Measurements from ENCODE around the gene TSBP1.

The TSBP1 gene, protein sequence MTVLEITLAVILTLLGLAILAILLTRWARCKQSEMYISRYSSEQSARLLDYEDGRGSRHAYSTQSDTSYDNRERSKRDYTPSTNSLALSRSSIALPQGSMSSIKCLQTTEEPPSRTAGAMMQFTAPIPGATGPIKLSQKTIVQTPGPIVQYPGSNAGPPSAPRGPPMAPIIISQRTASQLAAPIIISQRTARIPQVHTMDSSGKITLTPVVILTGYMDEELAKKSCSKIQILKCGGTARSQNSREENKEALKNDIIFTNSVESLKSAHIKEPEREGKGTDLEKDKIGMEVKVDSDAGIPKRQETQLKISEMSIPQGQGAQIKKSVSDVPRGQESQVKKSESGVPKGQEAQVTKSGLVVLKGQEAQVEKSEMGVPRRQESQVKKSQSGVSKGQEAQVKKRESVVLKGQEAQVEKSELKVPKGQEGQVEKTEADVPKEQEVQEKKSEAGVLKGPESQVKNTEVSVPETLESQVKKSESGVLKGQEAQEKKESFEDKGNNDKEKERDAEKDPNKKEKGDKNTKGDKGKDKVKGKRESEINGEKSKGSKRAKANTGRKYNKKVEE

GRCh38 chr6:32371803-32372202 is at the start of gene TSBP1:
TSBP1 (minus strand) TSS chr6:32371903; CDS start chr6:32371706, 197 bp downstream.
- no peak for DNase-seq (ENCODE audit: low read depth in 2 of 2)

DNA sequence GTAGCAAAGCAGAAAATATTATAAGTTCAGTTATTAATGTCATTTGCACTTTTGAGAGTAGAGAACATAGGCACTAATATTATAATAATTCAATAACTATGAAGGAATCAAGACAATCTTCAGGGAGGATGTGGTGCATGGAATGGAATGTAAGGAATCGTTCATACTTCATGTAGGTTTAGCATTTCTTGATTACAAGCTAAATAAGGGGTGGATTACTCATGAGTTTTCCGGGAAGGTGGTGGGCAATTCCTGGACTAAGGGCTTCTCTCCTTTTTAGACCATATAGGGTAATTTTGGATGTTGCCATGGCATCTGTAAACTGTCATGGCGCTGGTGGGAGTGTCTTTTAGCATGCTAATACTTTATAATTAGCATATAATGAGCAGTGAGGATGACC is 44.3 kb upstream of the TSBP1 start:
- DNase-seq (ENCODE audit: low read depth in 2 of 2): peak; percentile 59 to 63

- peak; percentile 31 to 42 for DNase-seq (ENCODE audit: low read depth in 2 of 2)
These were observed 43.9 kb upstream of the TSBP1 start for GRCh38 chr6:32415521-32416019.

DNA sequence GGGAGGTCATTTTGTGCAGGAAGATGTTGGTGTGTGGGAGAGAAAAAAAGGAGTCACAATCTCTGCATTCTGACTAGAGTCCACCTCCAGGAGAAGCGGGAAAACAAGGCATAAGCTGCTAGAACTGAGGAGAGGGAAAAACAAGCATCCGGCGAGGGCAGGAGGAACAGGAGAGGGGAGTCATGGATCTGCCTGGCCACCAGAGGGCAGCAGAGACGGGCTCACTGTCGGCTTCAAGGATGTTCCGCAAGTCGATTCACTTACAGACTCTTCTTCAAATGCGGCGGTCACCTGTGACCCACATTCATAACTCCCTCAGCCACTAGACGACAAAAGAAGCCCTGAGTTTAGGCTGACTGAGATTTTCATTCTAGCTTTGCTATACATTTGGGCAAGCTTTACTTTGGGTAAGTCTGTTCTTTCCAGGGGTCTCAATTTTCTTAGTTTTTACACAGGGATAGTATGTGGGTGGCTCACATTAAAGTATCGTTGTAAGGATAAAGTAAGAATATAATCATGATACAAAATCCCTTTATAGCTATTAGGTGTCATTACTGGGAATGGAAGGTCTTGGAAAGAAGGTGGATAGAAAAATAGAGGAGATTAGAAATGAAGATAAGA is 41.8 kb upstream of the TSBP1 start:
- peak in 1 of 2 experiments; percentile 26 for DNase-seq (ENCODE audit: low read depth in 2 of 2)

DNA sequence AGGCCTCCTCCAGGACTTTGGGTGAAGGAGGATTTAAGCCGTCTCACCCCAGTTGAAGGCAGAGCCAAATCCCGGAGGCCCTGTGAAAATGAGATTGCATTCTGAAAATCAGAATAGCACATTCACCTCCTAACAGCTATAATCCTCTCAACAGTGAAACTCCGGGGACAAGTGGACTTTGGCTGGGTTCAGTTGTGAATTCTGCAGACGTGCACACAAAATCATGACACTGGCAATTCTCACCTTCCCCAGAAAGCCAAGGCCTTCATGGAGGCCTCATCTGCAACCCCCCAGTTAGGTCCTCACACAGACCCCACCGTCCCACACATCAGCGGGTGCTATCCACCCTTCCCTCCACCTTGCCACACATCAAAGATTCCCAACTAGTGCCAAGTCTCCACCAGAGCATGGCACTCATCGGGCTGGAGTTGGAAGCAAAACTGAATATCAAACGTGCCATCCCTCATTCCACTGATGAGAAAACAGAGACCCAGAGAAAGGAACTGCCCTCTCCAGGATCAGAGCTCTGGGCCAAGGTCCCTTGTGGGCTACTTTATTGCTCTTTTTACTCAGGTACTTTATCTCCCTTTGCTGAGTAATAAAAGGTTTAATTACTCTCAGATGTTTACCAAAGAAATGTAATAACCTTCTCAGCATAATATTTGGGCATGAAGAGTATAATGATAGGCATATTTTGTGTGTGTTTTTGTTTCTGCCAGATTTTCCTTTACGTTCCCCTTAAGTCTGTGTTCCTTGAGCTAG is 40.0 kb upstream of the TSBP1 start:
- no peak for DNase-seq (ENCODE audit: low read depth in 2 of 2)

- no peak for DNase-seq (ENCODE audit: low read depth in 2 of 2)
These were observed 39.2 kb upstream of the TSBP1 start for GRCh38 chr6:32410906-32411305.

GRCh38 chr6:32406857-32407256 is 35.2 kb upstream of the TSBP1 start, which contains the start of gene BTNL2:
BTNL2 (minus strand) TSS chr6:32407181; CDS start chr6:32407123, 58 bp downstream.
- no peak for DNase-seq (ENCODE audit: low read depth in 2 of 2)

DNA sequence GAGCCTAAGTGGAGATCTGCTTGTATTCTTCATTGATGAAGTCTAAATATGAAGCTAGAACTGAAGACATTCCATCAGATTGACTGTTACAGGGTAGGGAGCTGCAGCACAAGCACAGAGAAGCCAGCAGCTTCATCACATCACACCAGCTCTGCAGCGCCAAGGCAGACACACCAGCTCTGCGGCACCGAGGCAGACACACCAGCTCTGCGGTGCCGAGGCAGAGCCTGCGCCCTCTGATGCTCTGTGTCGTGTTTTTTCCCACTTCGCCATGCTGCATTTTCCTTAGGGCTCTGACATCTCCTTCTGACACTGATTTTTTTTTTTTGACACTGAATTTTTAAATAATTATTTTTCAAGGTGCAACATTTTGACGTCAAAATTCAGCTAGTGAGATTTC is 34.5 kb upstream of the TSBP1 start:
- no peak for DNase-seq (ENCODE audit: low read depth in 2 of 2)

DNA sequence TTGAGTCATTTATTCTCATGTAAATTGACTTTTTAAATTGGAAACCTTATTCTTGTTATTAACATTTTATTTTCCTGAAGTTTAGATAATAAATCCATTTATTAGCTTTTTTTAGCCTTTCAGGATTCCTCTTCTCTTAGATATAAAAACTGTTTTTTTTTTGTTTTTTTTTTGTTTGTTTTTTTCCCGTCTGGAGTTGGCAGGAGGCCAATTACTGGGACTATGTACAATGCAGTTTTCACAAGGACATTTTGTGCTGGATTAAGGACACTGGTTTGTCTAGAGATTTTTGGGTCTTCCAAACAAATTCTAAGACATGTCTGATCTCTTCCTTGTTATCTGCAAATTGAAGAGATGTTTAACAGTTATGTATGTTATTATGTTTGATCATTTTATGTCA is 34.0 kb upstream of the TSBP1 start:
- DNase-seq (ENCODE audit: low read depth in 2 of 2): no peak

DNA sequence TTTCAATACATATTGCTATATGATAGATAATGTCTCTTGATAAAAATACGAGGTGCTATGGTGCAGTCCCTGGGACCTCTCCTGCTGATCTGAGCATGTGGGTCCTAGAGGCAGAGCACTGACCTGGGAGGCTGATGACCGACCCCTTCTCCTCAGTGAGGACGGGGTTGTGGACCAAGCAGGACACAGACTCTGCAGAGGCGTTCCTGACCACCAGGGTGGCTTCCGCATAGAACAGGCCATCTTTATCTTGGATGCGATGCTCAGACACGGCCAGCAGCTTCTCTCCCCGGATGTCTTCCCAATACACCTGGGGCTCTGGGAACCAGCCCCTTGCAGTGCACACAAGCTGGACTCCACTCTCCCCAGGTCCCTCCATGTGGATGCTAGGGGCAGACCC is 31.1 kb upstream of the TSBP1 start:
- DNase-seq (ENCODE audit: low read depth in 2 of 2): no peak

- no peak for DNase-seq (ENCODE audit: low read depth in 2 of 2)
These were observed 29.7 kb upstream of the TSBP1 start for GRCh38 chr6:32401284-32401963.

GRCh38 chr6:32397252-32397920 is 25.7 kb upstream of the TSBP1 start:
- no peak for DNase-seq (ENCODE audit: low read depth in 2 of 2)

DNA sequence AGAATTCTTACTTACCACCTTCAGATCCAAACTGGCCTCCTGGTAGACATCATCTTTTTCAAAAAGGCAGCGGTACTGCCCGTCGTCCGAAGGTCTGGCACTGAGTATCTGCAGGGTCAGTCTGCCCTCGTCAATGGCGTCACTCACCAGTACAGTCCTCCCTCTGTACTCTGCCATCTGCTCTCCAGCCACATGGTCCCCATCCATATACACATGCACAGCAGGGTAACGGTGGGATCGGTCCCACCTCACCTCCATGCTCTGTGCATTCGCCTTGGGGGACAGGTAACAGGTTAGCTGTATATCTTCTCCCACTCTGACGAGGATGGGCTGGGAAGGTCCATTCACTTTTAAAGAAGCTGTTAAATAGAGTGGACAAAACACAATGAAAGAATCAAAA is 24.3 kb upstream of the TSBP1 start:
- DNase-seq (ENCODE audit: low read depth in 2 of 2): no peak

- no peak for DNase-seq (ENCODE audit: low read depth in 2 of 2)
These were observed 22.1 kb upstream of the TSBP1 start for GRCh38 chr6:32393665-32394420.

- no peak for DNase-seq (ENCODE audit: low read depth in 2 of 2)
These were observed 19.8 kb upstream of the TSBP1 start for GRCh38 chr6:32391505-32391904.

DNA sequence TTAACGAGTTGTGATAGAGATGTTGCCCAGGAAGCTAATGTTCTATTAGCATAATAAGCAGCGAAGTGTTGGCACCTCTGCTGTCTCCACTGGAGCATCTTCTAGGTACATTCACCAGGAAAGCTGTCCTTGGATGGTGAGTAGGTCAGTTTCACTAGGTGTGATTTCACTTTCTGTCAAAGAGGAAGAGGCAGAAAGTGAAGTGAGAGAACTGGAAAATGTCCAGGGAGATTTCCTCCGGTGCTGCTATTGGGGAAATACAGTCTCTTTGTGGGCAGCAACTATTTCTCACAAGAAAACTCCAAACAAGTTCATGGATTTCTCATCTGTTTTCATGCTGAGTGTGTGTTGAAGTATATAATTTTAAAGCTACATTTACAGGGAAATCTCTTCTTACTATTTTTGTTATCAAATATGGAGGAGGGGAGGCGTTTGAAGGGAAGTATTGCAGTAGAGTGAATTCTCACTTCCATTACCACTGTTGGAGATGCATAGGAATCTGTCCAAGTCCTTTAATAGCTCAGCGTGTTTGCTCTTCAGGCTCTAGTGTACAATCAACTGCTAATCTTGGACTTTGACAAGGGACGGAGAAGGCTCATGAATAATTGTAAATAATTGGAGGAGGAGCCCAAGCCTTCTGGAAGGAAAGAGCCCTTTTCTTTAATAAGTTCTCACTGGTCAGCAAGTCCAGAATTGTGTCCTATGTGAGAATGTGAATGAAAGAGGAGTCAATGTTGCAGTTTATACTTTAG is 16.1 kb upstream of the TSBP1 start:
- no peak for DNase-seq (ENCODE audit: low read depth in 2 of 2)

DNA sequence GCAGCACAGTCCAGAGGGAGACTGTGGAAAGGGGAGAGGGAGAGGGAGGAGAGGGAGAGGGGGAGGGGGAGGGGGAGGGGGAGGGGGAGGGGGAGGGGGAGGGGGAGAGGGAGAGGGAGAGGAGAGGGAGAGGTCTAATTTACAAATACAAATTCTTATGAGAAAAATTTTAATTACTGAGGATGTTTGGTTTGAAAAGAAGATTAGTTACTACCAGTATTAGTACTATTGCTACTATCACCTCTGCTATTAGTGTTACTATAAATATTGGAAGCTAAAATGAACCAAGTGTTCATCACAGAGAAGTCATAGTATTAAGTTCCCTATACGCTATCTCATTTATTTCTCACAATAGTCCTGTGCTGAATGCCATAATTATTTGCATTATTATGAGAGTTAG is 14.3 kb upstream of the TSBP1 start:
- no peak for DNase-seq (ENCODE audit: low read depth in 2 of 2)

- DNase-seq (ENCODE audit: low read depth in 2 of 2): no peak
These were observed 11.2 kb upstream of the TSBP1 start for GRCh38 chr6:32382757-32383420.

GRCh38 chr6:32379545-32379944 is 7.8 kb upstream of the TSBP1 start:
- DNase-seq (ENCODE audit: low read depth in 2 of 2): no peak

Measured in fibroblast of skin of left biceps (primary cell).